ENCODE measurements around the gene SYCE3.

The SYCE3 gene

DNA sequence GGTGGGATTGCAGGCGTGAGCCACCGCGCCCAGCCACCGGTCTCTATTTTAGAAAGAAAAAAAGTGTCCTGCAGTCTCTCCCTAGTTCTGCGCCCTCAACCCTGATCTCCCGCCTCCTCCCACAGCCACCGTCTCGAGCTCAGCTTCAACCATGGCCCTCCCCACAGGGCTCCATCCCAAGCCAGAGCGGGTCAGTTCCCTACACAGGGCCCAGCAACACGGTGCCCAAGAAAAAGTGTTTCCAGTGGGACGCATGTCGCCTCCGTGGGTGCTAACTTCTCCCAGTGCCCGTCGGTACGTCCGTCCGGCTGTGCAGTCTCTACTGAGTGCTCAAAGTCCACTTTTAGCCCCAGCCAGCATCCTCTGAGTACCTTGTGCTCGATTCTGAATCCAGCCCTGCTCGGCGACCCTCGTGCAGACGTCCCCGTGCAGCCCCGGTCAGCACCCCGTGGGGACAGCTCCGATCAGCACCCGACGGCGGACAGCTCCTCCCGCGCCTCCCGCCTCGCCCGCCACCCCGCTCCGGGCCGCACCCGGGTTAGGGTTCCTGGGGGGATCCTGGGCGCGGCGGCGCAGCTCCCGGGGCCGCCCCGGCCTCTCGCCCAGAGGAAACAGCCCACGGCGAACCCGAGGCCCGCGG is 37.2 kb upstream of the SYCE3 start:
- no peak for DNase-seq (ENCODE audit: low read depth)
- TF ChIP-seq, protein P1, sequence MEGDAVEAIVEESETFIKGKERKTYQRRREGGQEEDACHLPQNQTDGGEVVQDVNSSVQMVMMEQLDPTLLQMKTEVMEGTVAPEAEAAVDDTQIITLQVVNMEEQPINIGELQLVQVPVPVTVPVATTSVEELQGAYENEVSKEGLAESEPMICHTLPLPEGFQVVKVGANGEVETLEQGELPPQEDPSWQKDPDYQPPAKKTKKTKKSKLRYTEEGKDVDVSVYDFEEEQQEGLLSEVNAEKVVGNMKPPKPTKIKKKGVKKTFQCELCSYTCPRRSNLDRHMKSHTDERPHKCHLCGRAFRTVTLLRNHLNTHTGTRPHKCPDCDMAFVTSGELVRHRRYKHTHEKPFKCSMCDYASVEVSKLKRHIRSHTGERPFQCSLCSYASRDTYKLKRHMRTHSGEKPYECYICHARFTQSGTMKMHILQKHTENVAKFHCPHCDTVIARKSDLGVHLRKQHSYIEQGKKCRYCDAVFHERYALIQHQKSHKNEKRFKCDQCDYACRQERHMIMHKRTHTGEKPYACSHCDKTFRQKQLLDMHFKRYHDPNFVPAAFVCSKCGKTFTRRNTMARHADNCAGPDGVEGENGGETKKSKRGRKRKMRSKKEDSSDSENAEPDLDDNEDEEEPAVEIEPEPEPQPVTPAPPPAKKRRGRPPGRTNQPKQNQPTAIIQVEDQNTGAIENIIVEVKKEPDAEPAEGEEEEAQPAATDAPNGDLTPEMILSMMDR (conservative IDR thresholded peaks at IDR 0.05; ENCODE audit: low read length), result no peak
- no peak overlapping the region for H3K4me3 ChIP-seq (ENCODE audit: low read length)

DNA sequence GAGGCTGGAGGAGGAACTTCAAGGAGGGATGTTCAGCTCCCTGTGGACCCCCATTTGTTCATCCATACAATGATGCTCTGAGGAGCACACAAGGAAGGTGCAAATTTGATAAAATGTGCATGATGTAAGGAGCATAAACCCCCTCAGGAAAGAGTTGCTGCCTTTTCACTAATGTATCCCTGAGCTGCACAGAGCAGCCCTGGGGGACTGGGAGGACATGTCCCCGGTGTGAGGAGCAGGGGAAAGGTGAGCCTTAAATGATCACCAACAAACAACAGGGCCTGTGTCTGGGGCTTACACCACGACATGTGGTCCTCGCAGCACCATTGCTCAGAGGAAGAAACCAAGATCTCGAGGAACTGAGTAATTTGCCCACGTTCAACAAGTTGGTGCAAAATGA is 34.4 kb upstream of the SYCE3 start:
- no peak overlapping the region for H3K4me3 ChIP-seq (ENCODE audit: low read length)
- no peak for DNase-seq (ENCODE audit: low read depth)
- TF ChIP-seq, protein P1 (conservative IDR thresholded peaks at IDR 0.05; ENCODE audit: low read length), result no peak

DNA sequence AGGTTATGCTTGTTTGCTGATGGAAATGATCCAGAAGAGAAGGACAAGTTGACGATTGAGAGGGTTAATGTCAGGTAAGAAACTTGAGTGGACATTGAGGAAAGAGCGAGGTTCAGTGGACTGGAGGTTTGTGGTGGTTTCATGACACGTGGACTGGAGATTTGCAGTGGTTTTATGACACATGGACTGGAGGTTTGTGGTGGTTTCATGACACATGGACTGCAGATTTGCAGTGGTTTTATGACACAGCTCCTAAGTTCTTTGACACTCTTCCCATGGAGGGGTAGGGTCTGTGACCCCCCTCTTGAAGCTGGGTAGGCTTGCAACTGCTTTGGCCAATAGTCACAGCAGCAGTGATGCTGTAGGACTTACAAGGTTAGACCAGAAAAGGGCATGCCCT is 32.5 kb upstream of the SYCE3 start:
- TF ChIP-seq, protein P1 (conservative IDR thresholded peaks at IDR 0.05; ENCODE audit: low read length), result no peak
- DNase-seq (ENCODE audit: low read depth), result no peak
- H3K4me3 ChIP-seq (ENCODE audit: low read length), result no peak overlapping the region

DNA sequence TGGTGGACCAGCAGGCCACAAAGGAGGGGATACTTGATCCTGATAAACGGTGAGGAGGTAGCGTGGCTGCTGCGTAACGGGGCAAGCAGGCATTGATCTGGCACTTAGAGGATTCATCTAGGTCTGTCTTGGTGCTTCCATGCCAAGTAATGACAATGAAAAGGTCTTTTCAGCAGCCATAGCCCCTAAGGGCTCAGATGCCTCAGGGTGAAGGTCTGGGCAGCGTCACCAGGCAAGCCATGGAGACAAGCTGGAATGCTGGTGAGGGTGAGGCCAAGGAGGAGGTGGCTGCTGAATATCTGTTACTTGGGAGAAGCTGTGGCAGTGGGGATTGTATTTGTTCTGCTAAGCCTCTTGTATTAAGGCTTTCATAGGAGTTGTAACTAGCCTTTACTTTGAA is 24.7 kb upstream of the SYCE3 start:
- H3K4me3 ChIP-seq (ENCODE audit: low read length), result no peak overlapping the region
- no peak for DNase-seq (ENCODE audit: low read depth)
- TF ChIP-seq, protein P1 (conservative IDR thresholded peaks at IDR 0.05; ENCODE audit: low read length), result no peak

DNA sequence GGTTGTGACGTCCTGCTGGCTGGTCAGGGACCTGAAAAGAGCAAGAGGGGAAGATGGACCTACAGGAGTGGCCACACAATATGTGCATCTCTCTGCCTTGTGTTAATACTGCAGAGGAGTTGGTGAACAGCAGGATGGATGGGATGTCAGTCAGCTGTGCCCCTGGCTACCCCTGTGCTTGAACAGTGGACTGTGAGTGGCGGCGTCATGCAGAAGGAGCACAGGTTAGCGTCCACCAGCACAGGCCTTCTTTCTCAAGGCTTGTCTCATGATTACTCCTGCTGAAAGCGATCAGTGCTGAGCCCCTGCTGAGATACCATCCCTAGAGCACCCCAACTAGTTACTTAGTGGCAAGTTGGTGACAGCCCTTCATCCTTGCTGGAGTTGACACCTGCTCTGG is 23.7 kb upstream of the SYCE3 start:
- TF ChIP-seq, protein P1 (conservative IDR thresholded peaks at IDR 0.05; ENCODE audit: low read length), result no peak
- no peak overlapping the region for H3K4me3 ChIP-seq (ENCODE audit: low read length)
- DNase-seq (ENCODE audit: low read depth), result no peak

DNA sequence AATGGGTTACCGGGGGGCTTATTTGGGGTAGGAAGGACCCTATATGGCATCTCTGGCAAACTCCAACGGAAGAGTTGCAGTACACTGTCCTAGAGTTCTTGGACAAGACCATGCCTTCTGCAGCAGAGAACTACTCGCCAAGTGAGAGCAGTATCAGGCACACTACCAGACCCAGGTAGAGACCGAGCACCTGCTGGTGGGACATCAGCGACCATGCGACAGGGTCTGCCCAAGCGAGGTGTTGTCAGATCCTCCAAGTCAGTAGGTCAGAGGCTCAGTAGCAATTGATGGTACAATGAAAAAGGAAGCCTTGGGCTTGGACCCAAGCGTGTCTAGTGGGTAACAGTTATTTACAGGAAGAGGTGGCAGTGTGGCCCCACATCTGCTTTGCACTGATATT is 23.1 kb upstream of the SYCE3 start:
- H3K4me3 ChIP-seq (ENCODE audit: low read length), result no peak overlapping the region
- TF ChIP-seq, protein P1 (conservative IDR thresholded peaks at IDR 0.05; ENCODE audit: low read length), result no peak
- DNase-seq (ENCODE audit: low read depth), result no peak

DNA sequence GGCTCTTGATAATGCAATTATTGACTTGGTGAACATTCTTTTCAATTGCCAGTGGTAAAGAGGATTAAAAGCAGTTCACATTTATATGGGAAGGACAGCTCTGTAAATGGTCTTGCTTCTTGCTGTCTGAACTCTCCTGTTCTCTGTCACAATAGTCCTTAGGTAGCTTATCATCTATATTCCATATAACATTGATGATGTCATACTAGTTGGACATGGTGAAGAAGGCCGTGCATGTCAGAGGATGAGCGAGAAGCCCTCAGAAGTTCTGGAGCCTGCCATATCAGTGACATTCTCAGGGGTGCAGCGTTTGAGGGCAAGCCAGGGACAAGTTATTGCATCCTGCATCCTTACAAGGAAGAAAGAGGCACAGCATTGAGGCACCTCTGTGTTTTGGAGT is 22.5 kb upstream of the SYCE3 start:
- no peak overlapping the region for H3K4me3 ChIP-seq (ENCODE audit: low read length)
- no peak for DNase-seq (ENCODE audit: low read depth)
- TF ChIP-seq, protein P1 (conservative IDR thresholded peaks at IDR 0.05; ENCODE audit: low read length), result no peak
